B cell (primary cell): ENCODE data around the gene TMEM87A.

Source experiments
- CTCF ChIP-seq: fragments of 200-600 bp; IDR thresholded peaks from one replicate; pipeline ENCODE4 v1.8.0; 2022; ENCODE audit warnings: antibody characterized with exemption, mild to moderate bottlenecking
- EZH2 ChIP-seq: IDR thresholded peaks from 2 replicates; pipeline ENCODE4 v1.6.1; 2012; ENCODE audit warnings: borderline replicate concordance, low read depth, mild to moderate bottlenecking, moderate library complexity, low read length; ENCODE audit not compliant: insufficient read depth, poor library complexity, severe bottlenecking

- TF ChIP-seq CTCF (no peak), EZH2 (no peak)
Measured at GRCh38 chr15:42264795-42265194, 8.4 kb downstream of the TMEM87A start.
